HG03097 (cell line): Measurements from ENCODE around the gene PLOD2.

ENCODE experiments used
- ATAC-seq: cut with Tn5 transposase; IDR thresholded peaks from one replicate; pipeline ENCODE4 v1.9.1; 2021; ENCODE audit not compliant: unreplicated experiment, low FRiP score

Gene PLOD2

GRCh38 chr3:146052056-146052790, 108.8 kb downstream of the PLOD2 start:
- ATAC-seq: no peak

- no peak for ATAC-seq
Measured at GRCh38 chr3:146050691-146051090, 110.3 kb downstream of the PLOD2 start.

- ATAC-seq: no peak
Measured at GRCh38 chr3:146047485-146047884, 113.5 kb downstream of the PLOD2 start.

GRCh38 chr3:146044046-146044445, 116.9 kb downstream of the PLOD2 start:
- no peak for ATAC-seq

GRCh38 chr3:146040630-146041029, 120.4 kb downstream of the PLOD2 start:
- ATAC-seq: no peak

GRCh38 chr3:146037697-146038096, 123.3 kb downstream of the PLOD2 start:
- ATAC-seq: no peak

- no peak for ATAC-seq
Measured at GRCh38 chr3:146036281-146036680, 124.7 kb downstream of the PLOD2 start.

GRCh38 chr3:146035366-146035765, 125.6 kb downstream of the PLOD2 start:
- no peak for ATAC-seq

- no peak for ATAC-seq
Measured at GRCh38 chr3:146033950-146034349, 127.0 kb downstream of the PLOD2 start.

GRCh38 chr3:146026547-146026946, 134.4 kb downstream of the PLOD2 start:
- no peak for ATAC-seq

- no peak for ATAC-seq
Measured at GRCh38 chr3:146024260-146024659, 136.7 kb downstream of the PLOD2 start.

- no peak for ATAC-seq
Measured at GRCh38 chr3:146020969-146021368, 140.0 kb downstream of the PLOD2 start.

GRCh38 chr3:146019508-146019907, 141.5 kb downstream of the PLOD2 start:
- no peak for ATAC-seq
